ENCODE data around the gene PITPNM1.

GRCh38 chr11:67466962-67467771, 38.0 kb downstream of the PITPNM1 start:
- TF ChIP-seq, protein P1, sequence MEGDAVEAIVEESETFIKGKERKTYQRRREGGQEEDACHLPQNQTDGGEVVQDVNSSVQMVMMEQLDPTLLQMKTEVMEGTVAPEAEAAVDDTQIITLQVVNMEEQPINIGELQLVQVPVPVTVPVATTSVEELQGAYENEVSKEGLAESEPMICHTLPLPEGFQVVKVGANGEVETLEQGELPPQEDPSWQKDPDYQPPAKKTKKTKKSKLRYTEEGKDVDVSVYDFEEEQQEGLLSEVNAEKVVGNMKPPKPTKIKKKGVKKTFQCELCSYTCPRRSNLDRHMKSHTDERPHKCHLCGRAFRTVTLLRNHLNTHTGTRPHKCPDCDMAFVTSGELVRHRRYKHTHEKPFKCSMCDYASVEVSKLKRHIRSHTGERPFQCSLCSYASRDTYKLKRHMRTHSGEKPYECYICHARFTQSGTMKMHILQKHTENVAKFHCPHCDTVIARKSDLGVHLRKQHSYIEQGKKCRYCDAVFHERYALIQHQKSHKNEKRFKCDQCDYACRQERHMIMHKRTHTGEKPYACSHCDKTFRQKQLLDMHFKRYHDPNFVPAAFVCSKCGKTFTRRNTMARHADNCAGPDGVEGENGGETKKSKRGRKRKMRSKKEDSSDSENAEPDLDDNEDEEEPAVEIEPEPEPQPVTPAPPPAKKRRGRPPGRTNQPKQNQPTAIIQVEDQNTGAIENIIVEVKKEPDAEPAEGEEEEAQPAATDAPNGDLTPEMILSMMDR (IDR thresholded peaks at IDR 0.05; ENCODE audit: insufficient read depth, low read length, poor library complexity, severe bottlenecking) = no peak
- no peak for TF ChIP-seq EZH2phosphoT487 (conservative IDR thresholded peaks at IDR 0.05; ENCODE audit: low read length)

Measured in SU-DHL-6 (cell line).